BE2C (cell line): ENCODE data around the gene ABLIM3.

Experiments
- DNase-seq: peaks from one replicate; pipeline ENCODE4 v3.0.0-alpha.2; 2020
- H3K27me3 ChIP-seq: fragments of 250-450 bp; sonication (Bioruptor Pico); 2 replicates; pipeline ENCODE4 v1.5.1; 2020; ENCODE audit warnings: mild to moderate bottlenecking
- H3K36me3 ChIP-seq: fragments of 250-450 bp; sonication (Bioruptor Pico); 2 replicates; pipeline ENCODE4 v1.5.1; 2020; ENCODE audit warnings: mild to moderate bottlenecking
- H3K4me1 ChIP-seq: fragments of 250-450 bp; sonication (Bioruptor Pico); 2 replicates; pipeline ENCODE4 v1.5.1; 2020
- H3K4me3 ChIP-seq: 2 replicates; pipeline ENCODE4 v1.5.1; 2011; ENCODE audit warnings: low read depth, low read length
- H3K9me3 ChIP-seq: fragments of 250-450 bp; sonication (Bioruptor Pico); 2 replicates; pipeline ENCODE4 v1.5.1; 2020
- TF ChIP-seq, protein P1 (sequence below): IDR thresholded peaks from 2 replicates; pipeline ENCODE4 v1.5.1; 2012; ENCODE audit warnings: mild to moderate bottlenecking, low read depth, low read length

The ABLIM3 gene

DNA sequence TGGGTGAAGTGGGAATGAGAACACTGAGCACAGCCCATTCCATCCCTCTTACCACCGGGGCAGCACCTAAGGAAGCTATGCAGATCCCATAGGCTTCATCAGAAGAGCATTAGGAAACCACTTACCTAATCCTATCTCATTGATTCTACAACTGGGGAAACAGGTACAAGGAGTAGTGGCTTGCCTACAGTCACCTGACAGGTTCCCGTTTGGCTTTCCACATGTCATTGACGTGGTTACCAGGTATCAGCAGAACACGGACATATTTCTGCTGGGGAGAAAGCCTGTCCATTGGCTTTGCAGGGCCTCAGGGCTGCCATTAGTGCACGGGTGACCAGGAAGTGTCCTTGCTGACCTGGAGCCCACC lies 141.7 kb downstream of the ABLIM3 start:
- H3K9me3 ChIP-seq, result no peaks in the 10 kb centered on the region
- H3K4me3 ChIP-seq, result no peak overlapping the region
- no peak for DNase-seq
- TF ChIP-seq, protein P1, sequence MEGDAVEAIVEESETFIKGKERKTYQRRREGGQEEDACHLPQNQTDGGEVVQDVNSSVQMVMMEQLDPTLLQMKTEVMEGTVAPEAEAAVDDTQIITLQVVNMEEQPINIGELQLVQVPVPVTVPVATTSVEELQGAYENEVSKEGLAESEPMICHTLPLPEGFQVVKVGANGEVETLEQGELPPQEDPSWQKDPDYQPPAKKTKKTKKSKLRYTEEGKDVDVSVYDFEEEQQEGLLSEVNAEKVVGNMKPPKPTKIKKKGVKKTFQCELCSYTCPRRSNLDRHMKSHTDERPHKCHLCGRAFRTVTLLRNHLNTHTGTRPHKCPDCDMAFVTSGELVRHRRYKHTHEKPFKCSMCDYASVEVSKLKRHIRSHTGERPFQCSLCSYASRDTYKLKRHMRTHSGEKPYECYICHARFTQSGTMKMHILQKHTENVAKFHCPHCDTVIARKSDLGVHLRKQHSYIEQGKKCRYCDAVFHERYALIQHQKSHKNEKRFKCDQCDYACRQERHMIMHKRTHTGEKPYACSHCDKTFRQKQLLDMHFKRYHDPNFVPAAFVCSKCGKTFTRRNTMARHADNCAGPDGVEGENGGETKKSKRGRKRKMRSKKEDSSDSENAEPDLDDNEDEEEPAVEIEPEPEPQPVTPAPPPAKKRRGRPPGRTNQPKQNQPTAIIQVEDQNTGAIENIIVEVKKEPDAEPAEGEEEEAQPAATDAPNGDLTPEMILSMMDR, result no peak
- no peaks in the 10 kb centered on the region for H3K4me1 ChIP-seq
- H3K27me3 ChIP-seq, result no peaks in the 10 kb centered on the region
- no peaks in the 10 kb centered on the region for H3K36me3 ChIP-seq

GRCh38 chr5:149283626-149284480 lies 142.6 kb downstream of the ABLIM3 start:
- H3K9me3 ChIP-seq, result no peaks in the 10 kb centered on the region
- no peaks in the 10 kb centered on the region for H3K27me3 ChIP-seq
- no peak overlapping the region for H3K4me3 ChIP-seq
- no peaks in the 10 kb centered on the region for H3K4me1 ChIP-seq
- TF ChIP-seq, protein P1, result no peak
- no peaks in the 10 kb centered on the region for H3K36me3 ChIP-seq
- no peak for DNase-seq

GRCh38 chr5:149284501-149284900 lies 143.2 kb downstream of the ABLIM3 start:
- DNase-seq, result no peak
- Histone ChIP-seq H3K4me1 (no peaks in the 10 kb centered on the region), H3K9me3 (no peaks in the 10 kb centered on the region), H3K36me3 (no peaks in the 10 kb centered on the region), H3K4me3 (no peak overlapping the region), H3K27me3 (no peaks in the 10 kb centered on the region)
- TF ChIP-seq, protein P1, result no peak

DNA sequence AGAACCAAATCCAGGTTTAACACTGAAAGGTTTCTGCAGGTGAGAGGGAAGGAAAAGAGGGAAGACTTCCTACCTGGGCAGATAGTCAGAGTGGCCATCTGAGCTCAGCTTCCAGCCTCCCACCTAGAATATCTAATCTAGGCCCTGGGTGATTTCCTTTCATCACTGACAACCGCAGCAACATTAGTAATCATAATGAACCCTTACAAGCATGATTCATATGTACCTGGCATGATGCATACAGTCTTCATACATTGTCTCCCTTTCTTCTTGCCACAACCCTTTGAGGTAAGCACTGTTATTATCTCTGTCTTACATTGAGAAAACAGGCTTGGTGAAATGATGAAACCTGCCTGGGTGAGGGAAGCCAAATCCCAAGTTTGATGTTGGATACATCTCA lies 143.9 kb downstream of the ABLIM3 start:
- Histone ChIP-seq H3K4me1 (no peaks in the 10 kb centered on the region), H3K4me3 (no peak overlapping the region), H3K27me3 (no peaks in the 10 kb centered on the region), H3K36me3 (no peaks in the 10 kb centered on the region), H3K9me3 (no peaks in the 10 kb centered on the region)
- TF ChIP-seq, protein P1, result no peak
- no peak for DNase-seq

DNA sequence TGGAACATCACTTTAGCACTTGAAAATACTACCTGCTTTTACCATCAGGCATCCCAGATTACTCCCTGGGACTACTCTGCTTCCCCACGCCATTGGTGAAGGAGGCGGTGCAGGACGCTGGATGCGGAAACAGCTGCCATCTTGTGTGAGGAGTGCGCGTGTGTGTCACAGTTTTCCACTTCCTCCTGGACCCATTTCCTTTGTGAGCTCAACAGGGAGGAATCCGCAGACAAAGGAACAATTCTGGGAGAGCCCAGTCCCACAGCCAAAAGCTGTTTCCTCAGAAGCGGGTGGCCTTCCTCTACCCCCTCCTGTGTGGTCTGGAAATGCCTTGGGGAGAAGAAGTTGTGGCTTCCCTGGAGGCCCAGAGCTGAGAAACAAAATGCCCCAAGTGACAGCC lies 147.1 kb downstream of the ABLIM3 start:
- TF ChIP-seq, protein P1, result no peak
- Histone ChIP-seq H3K9me3 (no peaks in the 10 kb centered on the region), H3K4me1 (no peaks in the 10 kb centered on the region), H3K36me3 (no peaks in the 10 kb centered on the region), H3K4me3 (no peak overlapping the region), H3K27me3 (no peaks in the 10 kb centered on the region)
- no peak for DNase-seq

DNA sequence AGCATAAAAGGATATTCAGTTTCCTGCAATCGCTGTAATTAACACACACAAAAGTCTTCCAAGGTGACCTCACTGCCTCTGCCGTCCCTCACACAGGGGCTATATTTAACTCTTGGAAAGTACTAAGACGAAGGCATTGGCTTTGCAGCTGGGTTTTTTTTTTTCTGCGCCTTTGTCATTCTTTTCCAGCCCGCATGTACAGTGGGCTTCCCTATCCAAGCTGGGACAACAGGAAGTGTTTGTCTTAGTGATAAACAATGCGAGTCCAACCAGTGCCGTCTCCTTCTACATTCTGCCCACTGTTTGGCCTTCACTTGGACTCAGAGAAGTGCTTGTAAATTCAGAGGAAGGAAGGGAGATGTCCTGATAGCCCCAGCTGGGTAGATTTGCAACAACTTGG lies 148.0 kb downstream of the ABLIM3 start:
- no peaks in the 10 kb centered on the region for H3K36me3 ChIP-seq
- H3K9me3 ChIP-seq, result no peaks in the 10 kb centered on the region
- TF ChIP-seq, protein P1, result no peak
- H3K27me3 ChIP-seq, result no peaks in the 10 kb centered on the region
- no peaks in the 10 kb centered on the region for H3K4me1 ChIP-seq
- no peak overlapping the region for H3K4me3 ChIP-seq
- DNase-seq, result no peak
